Anterior cingulate cortex (tissue), 58 donors: Measurements from ENCODE around the gene JHY.

Experiments used
- DNase-seq, 58 donors: peaks; one replicate each; lab custom pipeline; 2025; lab: John Stamatoyannopoulos, UW

JHY gene

GRCh38 chr11:122933416-122933815 is 50.9 kb downstream of the JHY start:
- no peak for DNase-seq

GRCh38 chr11:122937983-122938382 is 55.4 kb downstream of the JHY start:
- DNase-seq = no peak

GRCh38 chr11:122938557-122938956 is 56.0 kb downstream of the JHY start:
- no peak for DNase-seq

GRCh38 chr11:122951211-122951610 is 68.7 kb downstream of the JHY start:
- DNase-seq = no peak

- DNase-seq = no peak
These were observed 71.9 kb downstream of the JHY start for GRCh38 chr11:122954455-122954854.

GRCh38 chr11:122963961-122964360 is 81.4 kb downstream of the JHY start:
- DNase-seq = no peak

- DNase-seq = no peak
These were observed 93.6 kb downstream of the JHY start for GRCh38 chr11:122976061-122976733.

GRCh38 chr11:122976734-122977469 is 94.3 kb downstream of the JHY start:
- no peak for DNase-seq

GRCh38 chr11:122977470-122978298 is 95.1 kb downstream of the JHY start:
- no peak for DNase-seq

- DNase-seq = no peak
These were observed 95.7 kb downstream of the JHY start for GRCh38 chr11:122978299-122978620.

GRCh38 chr11:122979103-122979814 is 96.7 kb downstream of the JHY start:
- DNase-seq = no peak

GRCh38 chr11:122979815-122980595 is 97.4 kb downstream of the JHY start:
- no peak for DNase-seq

GRCh38 chr11:122981388-122982264 is 99.1 kb downstream of the JHY start, which contains the start of gene BSX:
BSX (minus strand) TSS chr11:122981834; CDS start chr11:122981671, 163 bp downstream.
- peak in 21 of 58 donors; percentile 1 to 44 (median 11) for DNase-seq

- DNase-seq = no peak
These were observed 101.1 kb downstream of the JHY start for GRCh38 chr11:122983438-122984185.

- no peak for DNase-seq
These were observed 101.8 kb downstream of the JHY start for GRCh38 chr11:122984186-122985011.

- DNase-seq = no peak
These were observed 113.0 kb downstream of the JHY start for GRCh38 chr11:122995526-122995925.

GRCh38 chr11:122998727-122999366 is 116.3 kb downstream of the JHY start:
- DNase-seq = no peak
